Right ventricle myocardium inferior (tissue), 1 donor: ENCODE results near the gene TRPM5. TPM values are rescaled to one million over a fixed set of nuclear protein-coding genes. Genes with fewer than 3 reads are reported as not detected.

Experiments
- ATAC-seq: fragments of 200-7000 bp; cut with Tn5 transposase; one replicate; pipeline ENCODE4 v1.9.1; 2020; ENCODE audit warnings: mild to moderate bottlenecking, moderate library complexity
- DNase-seq: peaks from one replicate; pipeline ENCODE4 v3.0.0; 2021; ENCODE audit errors: missing footprints
- intact Hi-C: fragments of 100-400 bp; cut with DNase I; formaldehyde crosslinking; loops from one replicate; pipeline ENCODE4 v1.11.0; 2022
- total RNA-seq: library from RNA; stranded (reverse); fragmentation: NEBNext Ultra II Directional; extraction: Animal tissue kit (Norgen Biotek cat#: 25700); gene quantifications from one replicate; pipeline ENCODE4 v1.2.1, GENCODE V29; 2021
- donor health status: DM: no; HTN: yes; CAD: no; lungs with severe emphysema.

TRPM5 gene
- total RNA-seq, 1 donor from 2014 or later: not detected

GRCh38 chr11:2459796-2460531 is 15.7 kb upstream of the TRPM5 start:
- DNase-seq (no peak), ATAC-seq (no peak)
- intact Hi-C loops: loop anchor here (5.0 kb wide), 1 partner anchor 83 kb away; the partner anchor contains the start of gene CD81

DNA sequence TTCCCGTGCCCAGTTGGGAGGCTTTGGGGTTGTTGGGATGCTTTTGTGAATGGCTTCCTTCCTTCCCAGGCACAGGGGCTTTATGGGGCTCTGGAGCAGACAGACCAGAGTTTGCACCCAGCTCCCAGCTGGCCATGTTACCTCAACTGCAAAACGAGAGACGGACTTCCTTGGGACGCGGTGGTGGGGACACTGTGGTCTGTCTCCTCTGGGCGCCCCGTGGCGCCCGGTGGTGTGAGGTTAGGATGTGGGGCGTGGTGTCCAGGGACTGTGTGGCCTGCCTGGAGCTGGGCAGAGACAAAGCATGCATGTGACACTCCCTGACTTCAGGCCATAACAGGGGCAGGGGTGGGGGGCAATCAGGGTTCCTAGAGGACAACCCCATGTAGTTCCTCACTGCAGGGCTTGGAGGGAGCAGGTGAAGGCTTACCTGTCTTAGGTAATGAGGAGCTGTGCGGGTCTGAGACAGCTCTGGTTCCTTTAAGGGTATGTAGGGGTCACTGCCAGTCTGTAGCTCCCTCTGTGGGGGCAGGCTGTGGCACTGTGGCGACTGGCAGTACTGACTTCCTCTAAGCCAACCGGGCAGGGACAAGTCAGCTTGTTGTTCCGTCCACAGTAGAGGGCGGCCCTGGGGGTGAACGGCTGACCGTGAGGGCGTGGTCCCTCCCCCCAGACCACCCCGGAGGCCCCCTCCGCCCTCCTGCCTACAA is 14.9 kb upstream of the TRPM5 start:
- ATAC-seq: no peak
- intact Hi-C loops: no loop called here
- no peak for DNase-seq

DNA sequence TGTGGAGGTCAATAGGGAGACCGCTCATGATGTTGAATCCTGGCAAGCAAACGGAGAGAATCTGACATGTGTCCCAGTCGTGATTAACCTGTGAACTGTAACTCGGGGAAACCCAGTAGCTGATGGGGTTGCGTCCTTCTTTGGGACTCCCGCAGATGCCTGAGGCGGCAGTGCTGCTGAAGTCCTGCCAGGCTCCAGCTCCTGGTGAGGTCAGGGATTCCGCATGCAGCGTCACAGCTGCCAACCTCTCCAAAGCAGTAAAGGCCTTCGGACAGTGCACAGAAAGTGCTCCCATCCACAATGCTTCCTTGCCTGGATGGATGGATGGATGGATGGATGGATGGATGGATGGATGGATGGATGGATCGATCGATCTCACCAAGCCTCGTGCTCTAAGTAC is 14.0 kb upstream of the TRPM5 start:
- DNase-seq: no peak
- intact Hi-C loops: no loop called here
- ATAC-seq: no peak

DNA sequence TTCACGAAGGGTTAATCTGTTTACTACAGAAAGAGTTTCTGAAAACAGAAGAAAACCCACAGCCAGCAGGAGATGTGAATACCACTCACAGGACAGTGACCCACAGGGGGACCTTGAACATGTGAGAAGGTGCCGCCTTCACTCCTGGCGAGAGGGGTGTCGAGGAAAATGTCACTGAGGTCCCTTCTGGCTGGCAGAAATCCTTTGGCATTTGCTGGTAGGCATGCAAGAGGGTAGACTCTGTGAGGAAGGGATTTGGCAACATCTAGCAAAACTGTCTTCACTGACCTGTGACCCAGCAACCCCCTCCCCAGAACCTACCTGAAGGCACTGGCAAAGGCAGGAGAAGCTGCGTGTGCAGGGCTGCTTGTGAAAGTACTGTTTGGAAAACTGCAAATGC is 9.1 kb upstream of the TRPM5 start:
- DNase-seq (no peak), ATAC-seq (no peak)
- intact Hi-C loops: no loop called here

DNA sequence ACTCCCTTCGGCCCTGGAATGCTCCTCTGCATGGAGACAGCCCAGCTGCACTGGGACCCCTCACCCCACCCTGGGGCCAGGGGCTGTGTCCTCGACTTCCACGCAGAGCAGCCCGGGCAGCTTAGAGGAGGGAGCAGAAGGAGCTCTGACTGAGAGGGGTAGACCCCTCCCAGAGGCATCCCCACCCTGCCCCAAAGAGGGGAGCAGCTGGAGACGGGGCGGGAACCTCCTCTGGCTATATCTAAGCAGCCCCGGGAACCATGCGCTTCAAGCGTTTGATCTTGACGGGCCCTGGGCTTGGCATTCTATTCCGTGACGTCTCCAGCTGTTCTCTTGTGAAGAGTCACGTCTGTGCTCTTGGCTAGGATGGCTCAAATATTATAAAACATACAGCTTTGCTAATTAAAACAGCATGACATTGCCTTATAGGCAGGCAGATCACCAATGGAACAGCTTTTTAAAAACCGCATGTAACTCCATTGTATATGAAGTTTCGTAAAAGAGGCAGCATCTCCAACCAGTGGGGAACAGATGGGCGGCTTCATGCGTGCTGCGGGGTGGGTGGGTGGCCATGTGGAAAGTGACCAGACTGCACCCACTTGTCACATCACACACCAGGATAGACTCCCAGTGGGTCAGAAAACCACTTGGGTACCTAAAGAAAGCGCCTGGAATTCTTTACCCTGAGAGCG is 8.2 kb upstream of the TRPM5 start:
- ATAC-seq (peak; percentile 45), DNase-seq (no peak)
- intact Hi-C loops: no loop called here

DNA sequence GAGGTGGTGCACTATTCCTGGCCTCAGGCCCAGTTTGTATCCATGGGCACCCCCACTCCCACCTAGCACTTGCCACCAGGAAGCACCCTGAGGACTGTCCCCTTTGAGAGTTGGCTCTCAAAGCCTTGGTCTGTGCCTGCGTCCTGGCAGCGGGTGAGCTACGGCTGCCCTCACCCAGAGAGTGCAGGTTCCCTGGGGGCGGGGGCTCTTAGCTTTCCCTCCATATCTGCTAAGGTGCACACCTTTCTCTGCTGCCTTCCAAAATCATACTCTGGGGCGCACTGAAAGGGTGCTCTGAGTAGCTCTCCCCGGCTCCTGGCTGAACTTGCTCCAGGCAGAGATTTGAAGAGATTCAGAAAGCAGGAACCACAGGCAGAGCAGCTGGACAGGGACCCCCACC is 7.6 kb upstream of the TRPM5 start:
- ATAC-seq (no peak), DNase-seq (no peak)
- intact Hi-C loops: no loop called here

DNA sequence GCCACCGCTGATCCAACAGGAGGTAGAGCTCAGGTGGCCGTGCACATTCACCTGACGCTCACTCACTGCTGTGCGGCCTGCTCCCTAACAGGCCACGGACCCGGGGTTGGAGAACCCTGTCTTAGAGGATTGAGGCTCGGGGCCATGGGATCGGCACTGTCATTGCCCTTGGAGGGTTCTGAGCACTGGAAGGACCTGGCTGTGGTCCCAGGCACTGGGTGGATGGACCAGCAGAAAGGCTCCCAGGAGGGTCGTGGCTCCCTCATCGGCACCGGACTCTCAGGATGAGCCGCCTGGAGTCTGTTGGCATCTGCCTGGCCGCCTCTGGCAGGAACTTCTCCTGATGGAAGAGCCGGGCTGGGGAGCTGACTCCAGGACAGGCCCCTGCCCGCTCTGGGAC is 7.0 kb upstream of the TRPM5 start:
- intact Hi-C loops: no loop called here
- ATAC-seq: no peak
- DNase-seq: no peak

DNA sequence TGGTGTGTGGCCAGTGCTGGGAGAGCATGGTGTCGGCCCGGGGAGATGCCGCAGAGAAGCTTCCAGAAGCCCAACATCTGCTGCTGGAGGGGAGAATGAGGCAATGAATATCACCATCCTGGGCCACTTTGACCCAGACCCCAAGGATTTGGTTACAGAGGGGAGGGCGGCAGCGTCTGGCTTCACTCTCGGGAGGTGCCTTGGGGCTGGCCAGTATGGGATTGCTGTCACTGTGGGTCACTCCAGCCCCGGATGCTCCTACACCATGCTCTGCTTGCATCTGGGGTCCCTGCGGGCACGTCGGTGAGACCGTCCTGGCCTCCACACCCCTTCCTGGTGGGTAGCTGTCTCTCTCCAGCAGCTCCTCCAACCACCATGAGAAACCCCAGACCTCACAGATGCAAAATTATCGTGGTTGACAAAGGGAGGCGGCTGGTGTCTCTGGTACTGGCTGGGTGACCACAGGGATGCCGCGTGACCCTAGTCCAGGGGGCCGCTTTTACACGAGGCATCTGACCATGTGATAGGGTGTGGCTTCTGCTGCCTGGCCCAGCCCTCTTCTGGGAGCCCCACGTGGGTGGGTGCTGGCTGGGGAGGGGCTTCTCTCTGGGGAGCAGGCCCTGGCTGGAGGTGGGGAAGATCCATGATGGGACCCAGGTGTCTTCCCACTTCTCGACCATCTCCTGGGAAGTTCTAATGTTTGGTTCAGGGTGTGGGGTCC is 6.2 kb upstream of the TRPM5 start:
- ATAC-seq (no peak), DNase-seq (no peak)
- intact Hi-C loops: no loop called here

- intact Hi-C loops: loop anchor here (5.0 kb wide), 1 partner anchor 78 kb away; no protein-coding TSS in a partner anchor
- no peak for DNase-seq
- ATAC-seq: no peak
These were observed 5.4 kb upstream of the TRPM5 start for GRCh38 chr11:2449548-2450320.

DNA sequence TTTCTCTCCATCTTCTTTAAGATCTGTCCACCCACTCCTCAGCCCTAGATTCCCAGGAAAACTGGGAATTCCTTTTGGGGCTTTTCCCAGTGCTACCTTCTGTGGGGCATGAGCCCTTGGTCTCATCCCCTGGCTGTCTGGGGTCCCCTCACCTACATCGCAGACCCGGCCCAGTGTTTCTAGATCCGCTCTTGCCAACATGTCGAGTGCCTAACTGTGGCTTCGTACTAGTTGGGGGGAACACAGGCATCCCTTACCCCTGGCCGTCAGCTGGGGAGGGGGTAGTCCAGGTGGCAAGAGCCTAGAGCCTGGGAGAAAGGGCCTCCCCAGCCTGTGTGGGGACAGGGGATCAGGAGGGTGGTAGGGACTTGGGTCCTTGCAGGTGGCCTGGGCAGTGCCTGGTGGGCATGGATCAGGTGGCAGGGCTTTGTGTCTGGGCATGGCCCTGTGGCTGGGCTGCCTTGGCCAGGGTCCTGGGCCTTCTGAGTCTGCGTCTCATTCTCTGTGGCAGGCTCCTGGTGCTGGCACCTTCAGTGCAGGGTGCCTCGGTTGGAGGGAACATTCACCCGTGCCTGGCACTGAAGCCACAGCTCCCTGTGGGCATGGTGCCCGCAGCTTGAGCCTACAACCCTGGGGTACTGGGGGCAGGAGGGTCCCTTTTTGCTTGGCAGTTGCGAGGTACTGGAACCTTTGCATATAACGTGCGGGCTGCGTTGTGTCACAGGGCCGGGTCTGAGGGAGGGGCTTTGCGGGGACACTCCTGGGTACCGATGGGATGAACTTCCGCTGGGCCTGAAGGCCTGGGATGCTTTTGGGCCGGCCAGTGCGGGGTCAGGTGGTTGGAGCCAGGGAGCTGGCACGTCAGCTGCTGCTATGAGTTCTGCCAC is 4.6 kb upstream of the TRPM5 start:
- peak; percentile 35 for ATAC-seq
- DNase-seq: no peak
- intact Hi-C loops: loop anchor here (5.0 kb wide), 1 partner anchor 78 kb away; no protein-coding TSS in a partner anchor

DNA sequence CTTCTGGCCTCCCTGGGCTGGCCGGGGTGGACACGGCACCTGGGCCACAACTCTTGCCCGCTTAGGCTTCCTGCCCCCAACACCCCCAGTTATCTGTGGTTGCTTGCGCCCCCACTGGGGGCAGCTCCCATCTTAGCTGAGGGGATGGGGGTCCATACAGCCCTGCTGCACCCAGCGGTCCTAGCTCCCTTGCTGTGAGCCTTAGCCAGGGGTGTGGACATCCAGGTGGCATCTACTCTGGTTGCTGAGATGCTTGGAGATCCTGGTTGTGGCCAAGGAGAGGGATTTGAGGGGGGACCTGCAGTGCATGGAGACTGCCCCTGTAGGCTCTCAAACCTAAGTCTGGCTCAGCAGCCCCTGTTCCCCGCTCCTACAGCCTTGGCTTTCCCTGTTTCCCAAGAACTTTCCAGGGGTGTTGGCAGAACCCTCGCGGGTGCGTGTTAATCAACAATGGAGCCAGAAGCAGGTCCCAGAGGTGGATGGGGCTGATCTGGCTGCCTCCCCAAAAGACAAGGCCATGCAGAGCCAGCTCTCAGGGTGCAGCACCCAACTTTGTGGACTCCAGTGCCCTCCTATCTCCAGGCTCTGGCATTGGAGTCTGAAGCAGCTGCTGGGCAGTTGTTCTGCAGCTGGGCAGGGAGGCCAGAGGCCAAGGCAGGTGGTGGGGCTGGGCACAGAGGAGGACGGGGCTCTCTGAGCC is 3.8 kb upstream of the TRPM5 start:
- intact Hi-C loops: loop anchor here (5.0 kb wide), 1 partner anchor 79 kb away; no protein-coding TSS in a partner anchor
- DNase-seq (no peak), ATAC-seq (no peak)

GRCh38 chr11:2447253-2447950 is 3.1 kb upstream of the TRPM5 start:
- no peak for ATAC-seq
- intact Hi-C loops: loop anchor here (5.0 kb wide), 1 partner anchor 80 kb away; no protein-coding TSS in a partner anchor
- DNase-seq: no peak

GRCh38 chr11:2446590-2447252 is 2.4 kb upstream of the TRPM5 start:
- peak; percentile 82 for DNase-seq
- intact Hi-C loops: loop anchor here (5.0 kb wide), 1 partner anchor 81 kb away; no protein-coding TSS in a partner anchor

DNA sequence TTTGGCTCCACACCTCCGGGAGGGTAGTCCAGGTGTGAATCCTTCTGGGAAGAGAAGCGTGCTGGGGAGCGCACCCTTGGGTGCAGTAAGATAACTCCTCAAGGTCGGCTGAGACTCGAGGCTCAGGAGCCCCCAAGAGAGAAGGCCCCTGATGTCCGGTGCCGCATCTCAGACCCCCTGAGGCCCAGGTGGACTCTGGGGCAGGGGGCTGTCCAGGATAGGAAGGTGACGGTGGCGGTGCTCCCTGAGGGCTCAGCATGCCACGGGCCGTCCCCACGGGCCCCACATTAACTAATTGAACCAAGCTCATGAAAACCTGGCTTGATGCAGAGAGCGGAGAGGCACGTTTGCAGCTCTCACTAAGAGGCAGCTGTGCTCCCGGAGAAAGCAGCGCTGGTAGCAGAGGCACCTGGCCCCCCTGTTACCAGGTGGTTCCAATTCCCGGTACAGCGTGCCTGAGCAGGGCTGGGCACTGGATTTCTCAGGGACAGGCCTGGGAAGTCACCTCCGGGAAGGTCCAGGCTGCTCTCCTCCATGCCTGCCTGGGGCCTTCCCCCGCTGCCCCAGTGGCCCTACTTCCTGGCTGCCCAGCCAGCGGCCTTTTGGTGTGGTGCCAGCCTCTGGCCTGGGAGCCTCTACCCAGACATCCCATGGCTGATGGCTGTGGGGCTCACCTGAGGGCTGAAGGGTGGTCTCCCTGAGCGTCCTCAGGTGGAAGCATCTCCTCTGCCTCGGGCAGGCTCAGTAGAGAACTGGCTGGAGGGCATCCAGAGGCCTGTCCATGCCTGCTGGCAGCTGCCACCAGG is 1.6 kb upstream of the TRPM5 start:
- intact Hi-C loops: loop anchor here (5.0 kb wide), 1 partner anchor 81 kb away; no protein-coding TSS in a partner anchor
- DNase-seq (no peak), ATAC-seq (peak; percentile 9)

More at GRCh38 chr11:2446590-2447252, 2.4 kb upstream of the TRPM5 start:
- ATAC-seq: no peak
